ENCODE results near the gene JMJD1C. TPM values are rescaled to one million over a fixed set of nuclear protein-coding genes. Genes with fewer than 3 reads are reported as not detected.

JMJD1C gene
- total RNA-seq, 2 experiments from 2014 or later, result 389 to 399 TPM

DNA sequence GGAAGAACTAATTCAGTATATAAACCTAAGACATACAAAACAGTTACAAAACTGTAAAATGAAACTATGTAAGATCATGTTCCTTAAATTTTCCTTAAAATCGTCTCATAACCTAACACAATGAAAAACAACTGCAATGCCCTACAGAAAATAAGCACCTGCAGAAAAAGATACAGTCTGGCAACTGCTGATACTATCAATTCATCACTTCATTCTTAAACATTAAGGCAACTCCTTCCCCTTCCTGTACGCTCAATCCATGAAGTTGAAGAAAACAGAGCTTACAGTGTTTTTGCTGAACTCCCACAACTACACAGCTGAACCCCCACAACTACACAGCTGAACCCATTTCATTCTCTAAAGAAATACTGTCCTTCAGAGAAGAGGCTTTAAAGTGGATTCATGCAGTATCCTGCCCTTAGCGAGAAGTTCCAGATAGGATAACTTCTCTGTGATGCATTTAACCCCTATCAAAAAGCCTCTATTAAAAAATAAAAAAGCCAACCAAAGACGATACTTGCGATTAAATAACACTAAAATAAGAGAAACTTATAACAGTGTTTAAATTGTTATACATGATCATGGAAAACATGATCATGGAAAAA lies 50.0 kb downstream of the JMJD1C start:
- no peaks in the 10 kb centered on the region for H3K36me3 Mint-ChIP-seq (ENCODE audit: low read depth)
- no peaks in the 10 kb centered on the region for H3K36me3 ChIP-seq (ENCODE audit: insufficient read depth, low read length)
- H3K4me3 ChIP-seq (ENCODE audit: low read length), result no peak overlapping the region
- no peaks in the 10 kb centered on the region for H3K4me1 ChIP-seq (ENCODE audit: insufficient read depth, low read length)
- no peak overlapping the region for H3K27ac ChIP-seq (ENCODE audit: low read depth in 1 of 2, low read length in 2 of 2)
- H3K27ac Mint-ChIP-seq, result no peak overlapping the region
- ATAC-seq (ENCODE audit: poor library complexity) (no peak), DNase-seq (no peak)
- H3K27me3 ChIP-seq (ENCODE audit: control insufficient read depth in 1 of 2, insufficient read depth in 2 of 2, low read length in 2 of 2), result no peaks in the 10 kb centered on the region
- ChIA-PET POLR2A (interaction anchor here (1.3 kb wide), 1 partner anchor 105 kb away, joined by 3 read pairs; the partner anchor contains the start of gene REEP3), CTCF (no interaction called here)
- H3K4me1 Mint-ChIP-seq (ENCODE audit: low read depth), result peaks cover 55% of the 10 kb centered on the region
- intact Hi-C loops (cut with DNase I, micrococcal nuclease), result no loop called here
- H3K9me3 ChIP-seq (ENCODE audit: control insufficient read depth in 1 of 2, insufficient read depth in 1 of 2, low read length in 2 of 2), result no peaks in the 10 kb centered on the region
- TF ChIP-seq, protein P1, sequence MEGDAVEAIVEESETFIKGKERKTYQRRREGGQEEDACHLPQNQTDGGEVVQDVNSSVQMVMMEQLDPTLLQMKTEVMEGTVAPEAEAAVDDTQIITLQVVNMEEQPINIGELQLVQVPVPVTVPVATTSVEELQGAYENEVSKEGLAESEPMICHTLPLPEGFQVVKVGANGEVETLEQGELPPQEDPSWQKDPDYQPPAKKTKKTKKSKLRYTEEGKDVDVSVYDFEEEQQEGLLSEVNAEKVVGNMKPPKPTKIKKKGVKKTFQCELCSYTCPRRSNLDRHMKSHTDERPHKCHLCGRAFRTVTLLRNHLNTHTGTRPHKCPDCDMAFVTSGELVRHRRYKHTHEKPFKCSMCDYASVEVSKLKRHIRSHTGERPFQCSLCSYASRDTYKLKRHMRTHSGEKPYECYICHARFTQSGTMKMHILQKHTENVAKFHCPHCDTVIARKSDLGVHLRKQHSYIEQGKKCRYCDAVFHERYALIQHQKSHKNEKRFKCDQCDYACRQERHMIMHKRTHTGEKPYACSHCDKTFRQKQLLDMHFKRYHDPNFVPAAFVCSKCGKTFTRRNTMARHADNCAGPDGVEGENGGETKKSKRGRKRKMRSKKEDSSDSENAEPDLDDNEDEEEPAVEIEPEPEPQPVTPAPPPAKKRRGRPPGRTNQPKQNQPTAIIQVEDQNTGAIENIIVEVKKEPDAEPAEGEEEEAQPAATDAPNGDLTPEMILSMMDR (IDR thresholded peaks at IDR 0.05), result no peak
- H3K9me3 Mint-ChIP-seq, result no peaks in the 10 kb centered on the region
- H3K4me3 Mint-ChIP-seq, result no peak overlapping the region
- no peaks in the 10 kb centered on the region for H3K27me3 Mint-ChIP-seq

DNA sequence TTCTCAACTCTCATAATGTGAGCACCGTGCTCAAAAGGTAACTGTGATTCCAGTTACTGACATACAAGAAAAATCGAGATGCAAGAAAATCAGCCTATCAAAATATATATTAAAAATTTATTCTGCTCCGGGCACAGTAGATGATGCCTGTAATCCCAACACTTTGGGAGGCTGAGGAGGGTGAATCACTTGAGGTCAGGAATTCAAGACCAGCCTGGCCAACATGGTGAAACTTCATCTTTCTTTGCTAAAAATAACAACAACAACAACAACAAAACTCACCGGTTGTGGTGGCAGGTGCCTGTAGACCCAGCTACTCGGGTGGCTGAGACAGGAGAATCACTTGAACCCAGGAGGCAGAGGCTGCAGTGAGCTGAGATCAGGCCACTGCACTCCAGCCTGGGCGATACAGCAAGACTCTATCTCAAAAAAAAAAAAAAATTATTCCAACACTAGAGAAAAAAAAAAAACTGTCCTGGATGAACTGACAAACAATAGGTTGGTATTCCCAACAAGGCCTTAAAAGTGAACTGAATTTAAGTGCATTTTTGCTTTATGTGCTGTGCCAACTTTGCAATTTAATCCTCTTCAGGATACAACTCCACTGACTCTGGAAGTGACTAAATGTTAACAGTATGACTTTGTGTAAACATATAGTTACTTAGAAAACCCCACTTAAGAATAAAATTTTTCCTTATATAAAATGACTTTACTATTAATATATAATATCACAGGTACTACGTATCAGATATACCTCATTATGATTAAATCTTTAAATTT lies 51.1 kb downstream of the JMJD1C start:
- no peak overlapping the region for H3K27ac ChIP-seq (ENCODE audit: low read depth in 1 of 2, low read length in 2 of 2)
- H3K36me3 ChIP-seq (ENCODE audit: insufficient read depth, low read length), result no peaks in the 10 kb centered on the region
- no peak overlapping the region for H3K4me3 Mint-ChIP-seq
- H3K27me3 Mint-ChIP-seq, result no peaks in the 10 kb centered on the region
- H3K4me1 ChIP-seq (ENCODE audit: insufficient read depth, low read length), result no peaks in the 10 kb centered on the region
- intact Hi-C loops (cut with DNase I, micrococcal nuclease), result no loop called here
- H3K4me3 ChIP-seq (ENCODE audit: low read length), result no peak overlapping the region
- CTCF ChIA-PET, result no interaction called here
- ATAC-seq (ENCODE audit: poor library complexity) (no peak), DNase-seq (no peak)
- no peaks in the 10 kb centered on the region for H3K9me3 ChIP-seq (ENCODE audit: control insufficient read depth in 1 of 2, insufficient read depth in 1 of 2, low read length in 2 of 2)
- TF ChIP-seq, protein P1 (IDR thresholded peaks at IDR 0.05), result no peak
- H3K27ac Mint-ChIP-seq, result no peak overlapping the region
- no peaks in the 10 kb centered on the region for H3K36me3 Mint-ChIP-seq (ENCODE audit: low read depth)
- POLR2A ChIA-PET, result no interaction called here
- H3K9me3 Mint-ChIP-seq, result no peaks in the 10 kb centered on the region
- H3K4me1 Mint-ChIP-seq (ENCODE audit: low read depth), result peaks cover 55% of the 10 kb centered on the region
- H3K27me3 ChIP-seq (ENCODE audit: control insufficient read depth in 1 of 2, insufficient read depth in 2 of 2, low read length in 2 of 2), result no peaks in the 10 kb centered on the region

DNA sequence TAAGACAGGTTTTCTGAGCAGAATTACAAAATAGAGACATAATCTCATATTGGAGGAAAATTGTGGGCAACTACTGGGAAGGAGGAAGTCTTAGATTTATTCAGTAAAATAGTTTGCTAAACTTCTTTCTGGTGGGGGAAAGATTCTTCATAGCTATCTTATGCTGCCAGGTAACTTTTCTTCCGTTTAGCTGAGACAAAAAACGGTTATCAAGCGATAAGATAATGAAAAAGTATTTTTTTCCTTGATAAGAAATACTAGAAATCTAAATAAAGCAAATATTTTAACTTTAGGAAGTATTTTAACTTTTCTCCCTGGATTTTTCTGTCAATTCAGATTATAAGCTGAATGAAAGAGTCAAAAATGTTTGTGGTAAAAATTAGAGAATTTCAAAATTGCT lies 52.3 kb downstream of the JMJD1C start:
- H3K27me3 Mint-ChIP-seq, result no peaks in the 10 kb centered on the region

More for the DNA sequence above, 52.3 kb downstream of the JMJD1C start:
- Mint-ChIP-seq H3K9me3 (no peaks in the 10 kb centered on the region), H3K4me3 (no peak overlapping the region), H3K4me1 (ENCODE audit: low read depth) (peaks cover 59% of the 10 kb centered on the region), H3K27ac (no peak overlapping the region), H3K36me3 (ENCODE audit: low read depth) (no peaks in the 10 kb centered on the region)
- Histone ChIP-seq H3K9me3 (ENCODE audit: control insufficient read depth in 1 of 2, insufficient read depth in 1 of 2, low read length in 2 of 2) (no peaks in the 10 kb centered on the region), H3K4me3 (ENCODE audit: low read length) (no peak overlapping the region), H3K36me3 (ENCODE audit: insufficient read depth, low read length) (no peaks in the 10 kb centered on the region), H3K27ac (ENCODE audit: low read depth in 1 of 2, low read length in 2 of 2) (no peak overlapping the region), H3K4me1 (ENCODE audit: insufficient read depth, low read length) (no peaks in the 10 kb centered on the region), H3K27me3 (ENCODE audit: control insufficient read depth in 1 of 2, insufficient read depth in 2 of 2, low read length in 2 of 2) (no peaks in the 10 kb centered on the region)
- intact Hi-C loops (cut with DNase I, micrococcal nuclease), result no loop called here
- ChIA-PET CTCF (no interaction called here), POLR2A (no interaction called here)
- TF ChIP-seq, protein P1 (IDR thresholded peaks at IDR 0.05), result no peak
- ATAC-seq (ENCODE audit: poor library complexity) (no peak), DNase-seq (no peak)

Data from CD4-positive, alpha-beta T cell (primary cell).